ENCODE measurements around the gene GABRA4.

- TF ChIP-seq CTCF (IDR thresholded peaks at IDR 0.05; ENCODE audit: low read length) (no peak), EZH2 (optimal IDR thresholded peaks at IDR 0.05; ENCODE audit: low read depth, low read length) (no peak)
Observed at GRCh38 chr4:46946919-46947536, 46.4 kb downstream of the GABRA4 start.

Data from MM.1S (cell line).